Activated T-helper 2 cell treated with anti-CD3 and anti-CD28 coated beads, Interferon-gamma antibody, Interleukin-2, Interleukin-4, amounts not matched to agents 10 μg/mL and 5 μg/mL and 100 μg/mL, durations not matched to agents 14 hours and 24 hours and 36 hours (primary cell): ENCODE results near the gene DUSP11. TPM values are rescaled to one million over a fixed set of nuclear protein-coding genes. Genes with fewer than 3 reads are reported as not detected.
"Not testable (repeated sequence)": the region's sequence is repeated elsewhere in the genome, so short reads cannot be mapped to it uniquely, and the experiment has no call there.

Experiments
- DNase-seq: peaks from one replicate; pipeline ENCODE4 v3.0.0; 2021; ENCODE audit warnings: low spot score
- H3K27ac Mint-ChIP-seq: one replicate; pipeline ENCODE4 v1.8.0; 2021; ENCODE audit warnings: mixed read lengths
- H3K27me3 Mint-ChIP-seq: one replicate; pipeline ENCODE4 v1.8.0; 2021; ENCODE audit warnings: low read depth, mixed read lengths
- H3K36me3 Mint-ChIP-seq: one replicate; pipeline ENCODE4 v1.8.0; 2021; ENCODE audit warnings: low read depth, mixed read lengths
- H3K4me1 Mint-ChIP-seq: one replicate; pipeline ENCODE4 v1.8.0; 2021; ENCODE audit warnings: low read depth, mixed read lengths
- H3K4me3 Mint-ChIP-seq: one replicate; pipeline ENCODE4 v1.8.0; 2021; ENCODE audit warnings: low read depth, mild to moderate bottlenecking, moderate library complexity, mixed read lengths
- H3K9me3 Mint-ChIP-seq: one replicate; pipeline ENCODE4 v1.8.0; 2021; ENCODE audit warnings: mixed read lengths
- intact Hi-C: fragments of 100-400 bp; cut with micrococcal nuclease; formaldehyde crosslinking; loops from one replicate; pipeline ENCODE4 v1.15.1; 2023
- total RNA-seq: library from RNA; stranded (reverse); gene quantifications from 2 replicates; pipeline ENCODE4 v1.2.3, GENCODE V29; 2022

DUSP11 gene
- total RNA-seq, 1 donor from 2014 or later: 40.1 TPM

- H3K36me3 Mint-ChIP-seq: peaks cover 80% of the 10 kb centered on the region
- H3K4me1 Mint-ChIP-seq: peaks cover 2% of the 10 kb centered on the region
- no peak for DNase-seq
- H3K27me3 Mint-ChIP-seq: no peaks in the 10 kb centered on the region
- H3K4me3 Mint-ChIP-seq: no peak overlapping the region
- intact Hi-C loops: no loop called here
- no peak overlapping the region for H3K27ac Mint-ChIP-seq
- H3K9me3 Mint-ChIP-seq: no peaks in the 10 kb centered on the region
Measured at GRCh38 chr2:73764945-73765344, 15.0 kb downstream of the DUSP11 start.

- H3K9me3 Mint-ChIP-seq: no peaks in the 10 kb centered on the region
- intact Hi-C loops: no loop called here
- no peaks in the 10 kb centered on the region for H3K27me3 Mint-ChIP-seq
- peaks cover 77% of the 10 kb centered on the region for H3K36me3 Mint-ChIP-seq
- H3K27ac Mint-ChIP-seq: no peak overlapping the region
- no peaks in the 10 kb centered on the region for H3K4me1 Mint-ChIP-seq
- no peak for DNase-seq
- no peak overlapping the region for H3K4me3 Mint-ChIP-seq
Measured at GRCh38 chr2:73762571-73762970, 17.3 kb downstream of the DUSP11 start.

- no peak for DNase-seq
- intact Hi-C loops: no loop called here
- no peak overlapping the region for H3K27ac Mint-ChIP-seq
- H3K9me3 Mint-ChIP-seq: no peaks in the 10 kb centered on the region
- H3K4me1 Mint-ChIP-seq: no peaks in the 10 kb centered on the region
- no peak overlapping the region for H3K4me3 Mint-ChIP-seq
- H3K36me3 Mint-ChIP-seq: peaks cover 76% of the 10 kb centered on the region
- no peaks in the 10 kb centered on the region for H3K27me3 Mint-ChIP-seq
Measured at GRCh38 chr2:73759904-73760303, 20.0 kb downstream of the DUSP11 start.

GRCh38 chr2:73759285-73759764 is 20.6 kb downstream of the DUSP11 start:
- no peaks in the 10 kb centered on the region for H3K4me1 Mint-ChIP-seq
- DNase-seq: no peak
- H3K9me3 Mint-ChIP-seq: peaks cover 3% of the 10 kb centered on the region
- no peaks in the 10 kb centered on the region for H3K27me3 Mint-ChIP-seq
- peaks cover 76% of the 10 kb centered on the region for H3K36me3 Mint-ChIP-seq
- intact Hi-C loops: no loop called here
- H3K4me3 Mint-ChIP-seq: no peak overlapping the region
- no peak overlapping the region for H3K27ac Mint-ChIP-seq

- DNase-seq, H3K4me3 Mint-ChIP-seq, H3K4me1 Mint-ChIP-seq, intact Hi-C loops, H3K27me3 Mint-ChIP-seq, H3K9me3 Mint-ChIP-seq, H3K27ac Mint-ChIP-seq: not testable (repeated sequence)
- H3K36me3 Mint-ChIP-seq: peaks cover 65% of the 10 kb centered on the region
Measured at GRCh38 chr2:73754332-73754731, 25.6 kb downstream of the DUSP11 start.

- Mint-ChIP-seq H3K4me1 (peaks cover 11% of the 10 kb centered on the region), H3K27ac (no peak overlapping the region), H3K36me3 (peaks cover 62% of the 10 kb centered on the region), H3K9me3 (peaks cover 2% of the 10 kb centered on the region), H3K27me3 (no peaks in the 10 kb centered on the region), H3K4me3 (no peak overlapping the region)
- intact Hi-C loops: no loop called here
- no peak for DNase-seq
Measured at GRCh38 chr2:73749314-73749713, 30.6 kb downstream of the DUSP11 start.

- no peaks in the 10 kb centered on the region for H3K9me3 Mint-ChIP-seq
- peaks cover 11% of the 10 kb centered on the region for H3K4me1 Mint-ChIP-seq
- no peak overlapping the region for H3K27ac Mint-ChIP-seq
- H3K36me3 Mint-ChIP-seq: peaks cover 56% of the 10 kb centered on the region
- no peak overlapping the region for H3K4me3 Mint-ChIP-seq
- H3K27me3 Mint-ChIP-seq: no peaks in the 10 kb centered on the region
- intact Hi-C loops: no loop called here
- no peak for DNase-seq
Measured at GRCh38 chr2:73746877-73747208, 33.1 kb downstream of the DUSP11 start.

GRCh38 chr2:73746015-73746876 is 33.7 kb downstream of the DUSP11 start:
- H3K9me3 Mint-ChIP-seq: no peaks in the 10 kb centered on the region
- no peak overlapping the region for H3K4me3 Mint-ChIP-seq
- H3K27ac Mint-ChIP-seq: no peak overlapping the region
- H3K4me1 Mint-ChIP-seq: peaks cover 11% of the 10 kb centered on the region
- peaks cover 57% of the 10 kb centered on the region for H3K36me3 Mint-ChIP-seq
- intact Hi-C loops: no loop called here
- DNase-seq: no peak
- H3K27me3 Mint-ChIP-seq: no peaks in the 10 kb centered on the region

- intact Hi-C loops: no loop called here
- H3K9me3 Mint-ChIP-seq: peaks cover 5% of the 10 kb centered on the region
- no peaks in the 10 kb centered on the region for H3K27me3 Mint-ChIP-seq
- H3K4me3 Mint-ChIP-seq: no peak overlapping the region
- no peak overlapping the region for H3K27ac Mint-ChIP-seq
- no peak for DNase-seq
- H3K4me1 Mint-ChIP-seq: peaks cover 8% of the 10 kb centered on the region
- peaks cover 40% of the 10 kb centered on the region for H3K36me3 Mint-ChIP-seq
Measured at GRCh38 chr2:73740767-73741166, 39.1 kb downstream of the DUSP11 start.

- DNase-seq: no peak
- Mint-ChIP-seq H3K4me1 (peaks cover 8% of the 10 kb centered on the region), H3K27ac (no peak overlapping the region), H3K9me3 (peaks cover 5% of the 10 kb centered on the region), H3K27me3 (no peaks in the 10 kb centered on the region), H3K36me3 (peaks cover 34% of the 10 kb centered on the region), H3K4me3 (no peak overlapping the region)
- intact Hi-C loops: no loop called here
Measured at GRCh38 chr2:73739101-73739500, 40.8 kb downstream of the DUSP11 start.

- peak within 1 kb of the TSS; percentile 97 for H3K4me3 Mint-ChIP-seq
- peak within 1 kb of the TSS; percentile 87 for H3K27ac Mint-ChIP-seq
- peak; percentile 95 for DNase-seq
- H3K4me1 Mint-ChIP-seq: peaks cover 8% of the 10 kb centered on the region
- intact Hi-C loops: loop anchor here (1.0 to 2.0 kb wide), 5 partner anchors 43 to 718 kb away; partner anchors contain the start of genes BOLA3, CCT7, DUSP11 and INO80B
- no peaks in the 10 kb centered on the region for H3K27me3 Mint-ChIP-seq
- peaks cover 39% of the 10 kb centered on the region for H3K36me3 Mint-ChIP-seq
- H3K9me3 Mint-ChIP-seq: peaks cover 5% of the 10 kb centered on the region
Measured at GRCh38 chr2:73736855-73737779, 42.8 kb downstream of the DUSP11 start, which contains the start of gene TPRKB. Gene TPRKB, minus strand, starts transcription at chr2:73737345. Its CDS starts 2,776 bp downstream, at chr2:73734569.

GRCh38 chr2:73736378-73736777 is 43.5 kb downstream of the DUSP11 start:
- peak overlapping the region; percentile 97 for H3K4me3 Mint-ChIP-seq
- peaks cover 8% of the 10 kb centered on the region for H3K4me1 Mint-ChIP-seq
- peaks cover 40% of the 10 kb centered on the region for H3K36me3 Mint-ChIP-seq
- H3K9me3 Mint-ChIP-seq: peaks cover 5% of the 10 kb centered on the region
- no peaks in the 10 kb centered on the region for H3K27me3 Mint-ChIP-seq
- peak overlapping the region; percentile 87 for H3K27ac Mint-ChIP-seq
- DNase-seq: no peak
- intact Hi-C loops: loop anchor here (2.0 kb wide), 2 partner anchors 502 to 718 kb away; partner anchors contain the start of genes CCT7 and INO80B
